IMR-90 (cell line): ENCODE results near the gene HTT. TPM values are rescaled to one million over a fixed set of nuclear protein-coding genes. Genes with fewer than 3 reads are reported as not detected.

Experiments
- ATAC-seq: fragments of 200-7000 bp; cut with Tn5 transposase; 2 replicates; pipeline ENCODE4 v1.9.1; 2020; ENCODE audit warnings: low read depth, mild to moderate bottlenecking, moderate library complexity
- BruUV-seq: library from RNA; stranded (reverse); fragments of 400-500 nt; replicated peaks from 2 replicates; lab custom pipeline; 2021; lab: Mats Ljungman, UMichigan
- CTCF ChIA-PET: fragments of 300-600 bp; formaldehyde crosslinking; extraction: SDS; loops from one replicate; lab custom pipeline; 2021; ENCODE audit warnings: antibody characterized with exemption; lab: Yijun Ruan, JAX
- POLR2A ChIA-PET: fragments of 300-600 bp; sonication (Branson Sonifier 250); formaldehyde crosslinking; loops from one replicate; lab custom pipeline; 2022; ENCODE audit warnings: antibody characterized with exemption; ENCODE audit not compliant: unreplicated experiment; lab: Charles Lee
- DNase-seq: peaks from one replicate; pipeline ENCODE4 v3.0.0; 2013
- H2AFZ ChIP-seq: replicated peaks from 2 replicates; pipeline ENCODE3; 2013; ENCODE audit warnings: low read length, mild to moderate bottlenecking; ENCODE audit not compliant: poor library complexity
- H2AK5ac ChIP-seq: 2 replicates; pipeline ENCODE4 v1.6.1; 2013; ENCODE audit warnings: low read depth, low read length, inconsistent platforms
- H2AK9ac ChIP-seq: replicated peaks from 2 replicates; pipeline ENCODE3; 2013; ENCODE audit warnings: mild to moderate bottlenecking, low read depth, low read length, moderate library complexity; ENCODE audit not compliant: poor library complexity
- H2BK120ac ChIP-seq: 2 replicates; pipeline ENCODE4 v1.6.1; 2013; ENCODE audit warnings: low read depth, low read length, inconsistent platforms
- H2BK15ac ChIP-seq: 3 replicates; pipeline ENCODE4 v1.6.1; 2013; ENCODE audit warnings: low read depth, low read length, inconsistent platforms
- H2BK20ac ChIP-seq: 2 replicates; pipeline ENCODE4 v1.6.1; 2013; ENCODE audit warnings: low read depth, mild to moderate bottlenecking, inconsistent platforms, low read length, moderate library complexity
- H2BK5ac ChIP-seq: 2 replicates; pipeline ENCODE4 v1.6.1; 2013; ENCODE audit warnings: mild to moderate bottlenecking, low read depth, low read length, inconsistent platforms; ENCODE audit not compliant: poor library complexity, severe bottlenecking
- H3K14ac ChIP-seq: replicated peaks from 2 replicates; pipeline ENCODE4 v1.6.1; 2013; ENCODE audit warnings: low read depth, low read length, inconsistent platforms
- H3K18ac ChIP-seq: 2 replicates; pipeline ENCODE4 v1.6.1; 2013; ENCODE audit warnings: low read depth, low read length, control low read depth
- H3K23ac ChIP-seq: 2 replicates; pipeline ENCODE4 v1.6.1; 2013; ENCODE audit warnings: low read depth, low read length, inconsistent platforms
- H3K27ac ChIP-seq: 2 replicates; pipeline ENCODE4 v1.5.1; 2013; ENCODE audit warnings: mild to moderate bottlenecking, control low read depth, low read length; ENCODE audit not compliant: insufficient read depth
- H3K27me3 ChIP-seq: 2 replicates; pipeline ENCODE4 v1.6.1; 2013; ENCODE audit warnings: low read length; ENCODE audit not compliant: control insufficient read depth, insufficient read depth
- H3K36me3 ChIP-seq: 2 replicates; pipeline ENCODE4 v1.6.1; 2013; ENCODE audit warnings: low read length, mixed read lengths; ENCODE audit not compliant: control insufficient read depth, insufficient read depth
- H3K4ac ChIP-seq: 2 replicates; pipeline ENCODE4 v1.6.1; 2013; ENCODE audit warnings: low read depth, low read length, inconsistent platforms
- H3K4me1 ChIP-seq: 2 replicates; pipeline ENCODE4 v1.6.1; 2013; ENCODE audit warnings: low read length, mixed read lengths; ENCODE audit not compliant: control insufficient read depth, insufficient read depth
- H3K4me2 ChIP-seq: 2 replicates; pipeline ENCODE4 v1.6.1; 2013; ENCODE audit warnings: low read depth, mild to moderate bottlenecking, control low read depth, low read length, moderate library complexity
- H3K4me3 ChIP-seq: 2 replicates; pipeline ENCODE4 v1.5.1; 2013; ENCODE audit warnings: low read depth, mild to moderate bottlenecking, control low read depth, low read length, moderate library complexity; ENCODE audit not compliant: insufficient read depth
- H3K56ac ChIP-seq: 2 replicates; pipeline ENCODE4 v1.6.1; 2013; ENCODE audit warnings: low read length, inconsistent platforms; ENCODE audit not compliant: insufficient read depth; ENCODE audit errors: extremely low read depth
- H3K79me1 ChIP-seq, 2 experiments: 2 replicates each; pipeline ENCODE4 v1.6.1; 2013; ENCODE audit warnings: low read length in 2 of 2, inconsistent platforms in 1 of 2, low read depth in 1 of 2
- H3K9ac ChIP-seq: 2 replicates; pipeline ENCODE4 v1.6.1; 2013; ENCODE audit warnings: low read depth, low read length, control low read depth
- H3K9me1 ChIP-seq: 2 replicates; pipeline ENCODE4 v1.6.1; 2013; ENCODE audit warnings: low read length, inconsistent platforms; ENCODE audit not compliant: insufficient read depth
- H3K9me3 ChIP-seq: 2 replicates; pipeline ENCODE4 v1.6.1; 2013; ENCODE audit warnings: low read length; ENCODE audit not compliant: control insufficient read depth, insufficient read depth
- H4K20me1 ChIP-seq: 2 replicates; pipeline ENCODE4 v1.6.1; 2013; ENCODE audit warnings: low read length, inconsistent platforms; ENCODE audit not compliant: insufficient read depth
- H4K5ac ChIP-seq: 2 replicates; pipeline ENCODE4 v1.6.1; 2013; ENCODE audit warnings: mild to moderate bottlenecking, low read depth, low read length, control low read depth
- H4K8ac ChIP-seq, 2 experiments: 2 replicates each; pipeline ENCODE4 v1.6.1; 2013; ENCODE audit warnings: low read depth in 2 of 2, low read length in 2 of 2, control low read depth in 1 of 2, inconsistent platforms in 1 of 2
- H4K91ac ChIP-seq: 2 replicates; pipeline ENCODE4 v1.6.1; 2013; ENCODE audit warnings: low read depth, low read length, inconsistent platforms; ENCODE audit not compliant: insufficient read depth
- BHLHE40 ChIP-seq: fragments of 150-350 bp; IDR thresholded peaks from 2 replicates; pipeline ENCODE4 v1.6.1; 2016; ENCODE audit warnings: mild to moderate bottlenecking, low read depth, low read length
- ELK1 ChIP-seq: fragments of 150-350 bp; IDR thresholded peaks from 2 replicates; pipeline ENCODE4 v1.6.1; 2016; ENCODE audit warnings: low read depth, mild to moderate bottlenecking, low read length, moderate library complexity, borderline replicate concordance
- MAFK ChIP-seq: IDR thresholded peaks from 2 replicates; pipeline ENCODE4 v1.6.1; 2012; ENCODE audit warnings: low read depth, low read length, improper control_type of control experiment
- NFE2L2 ChIP-seq: fragments of 150-350 bp; IDR thresholded peaks from 2 replicates; pipeline ENCODE4 v1.6.1; 2016; ENCODE audit warnings: low read depth, mild to moderate bottlenecking, low read length
- RFX5 ChIP-seq: IDR thresholded peaks from 2 replicates; pipeline ENCODE4 v1.8.0; 2012; ENCODE audit warnings: low read depth, mild to moderate bottlenecking, low read length, moderate library complexity
- SMC3 ChIP-seq: fragments of 150-350 bp; IDR thresholded peaks from 2 replicates; pipeline ENCODE4 v1.6.1; 2016; ENCODE audit warnings: low read depth, mild to moderate bottlenecking, antibody characterized with exemption, low read length, moderate library complexity
- USF2 ChIP-seq: fragments of 150-350 bp; IDR thresholded peaks from 2 replicates; pipeline ENCODE4 v1.6.1; 2017; ENCODE audit warnings: mild to moderate bottlenecking, antibody characterized with exemption, low read length, low read depth
- WGBS, 2 experiments: methylation state at CpG; one replicate each; pipeline versions ENCODE4 v1.1.5 to v1.1.7; 2013; ENCODE audit warnings: missing lambda C conversion rate in 2 of 2; ENCODE audit not compliant: insufficient read length in 1 of 2; ENCODE audit errors: extremely low coverage in 2 of 2; 5-methylcytosine and 5-hydroxymethylcytosine counted together
- dilution Hi-C: fragments of 300-500 bp; cut with HindIII; formaldehyde crosslinking; loops from one replicate; pipeline ENCODE4 v1.14.3; 2018; ENCODE audit warnings: low sequenced_read_pairs; ENCODE audit not compliant: unreplicated experiment
- in situ Hi-C: fragments of 300-500 bp; cut with MboI; formaldehyde crosslinking; loops from 3 replicates; pipeline ENCODE4 v1.14.3; 2019; ENCODE audit warnings: low sequenced_read_pairs, inconsistent platforms, mixed read lengths
- intact Hi-C: fragments of 100-400 bp; cut with micrococcal nuclease; formaldehyde crosslinking; loops from 2 replicates; pipeline ENCODE4 v1.10.0; 2022
- polyA plus RNA-seq, 3 experiments: library from polyadenylated mRNA; depleted of rRNA; stranded (reverse); fragments of >200 nt; gene quantifications; 2 replicates each; pipeline ENCODE4 v1.2.3, GENCODE V29; 2012; ENCODE audit warnings: low replicate concordance in 1 of 3
- total RNA-seq: library from RNA; depleted of rRNA; stranded (reverse); fragments of >200 nt; gene quantifications from 2 replicates; pipeline ENCODE4 v1.2.3, GENCODE V29; 2012

HTT gene
- total and polyA plus RNA-seq, 2 of the 4 experiments (the other 2 are of a cell fraction): 11.6 to 14.3 TPM

- Histone ChIP-seq H3K4ac (no peak overlapping the region), H4K8ac (no peak overlapping the region), H3K9ac (no peak overlapping the region), H3K4me2 (no peak overlapping the region), H3K9me1 (no peaks in the 10 kb centered on the region), H2BK5ac (no peak overlapping the region), H2BK20ac (no peak overlapping the region), H3K9me3 (no peaks in the 10 kb centered on the region), H3K18ac (no peak overlapping the region), H3K23ac (no peak overlapping the region), H2AK5ac (no peak overlapping the region), H4K20me1 (no peaks in the 10 kb centered on the region), H3K79me1 (no peaks in the 10 kb centered on the region), H3K4me3 (no peak overlapping the region), H3K4me1 (no peaks in the 10 kb centered on the region), H3K36me3 (no peaks in the 10 kb centered on the region), H2BK15ac (no peak overlapping the region), H2BK120ac (no peak overlapping the region), H2AFZ (no peak overlapping the region), H3K14ac (no peak overlapping the region), H2AK9ac (no peak overlapping the region), H3K27me3 (peaks cover 17% of the 10 kb centered on the region), H3K56ac (no peak overlapping the region), H4K5ac (no peak overlapping the region), H3K27ac (no peak overlapping the region), H4K91ac (no peak overlapping the region)
- no peak for ATAC-seq
- ChIA-PET CTCF (no interaction called here), POLR2A (no interaction called here)
- 86% methylated on average over 10 of the region's 17 CpGs; no CpG with 5 or more reads in 1 of the 2 experiments for WGBS, 2 experiments
- dilution Hi-C loops: no loop called here
- no TSS peak for BruUV-seq
- TF ChIP-seq NFE2L2: no peak
- no peak for TF ChIP-seq BHLHE40
- TF ChIP-seq MAFK: no peak
- no peak for TF ChIP-seq USF2
- TF ChIP-seq RFX5: no peak
- no peak for TF ChIP-seq SMC3
- no peak for TF ChIP-seq ELK1
- intact Hi-C loops: no loop called here
- no peak for DNase-seq
- in situ Hi-C loops: no loop called here
Measured at GRCh38 chr4:3268395-3269104, 194.1 kb downstream of the HTT start.
